SK-N-SH (cell line): Measurements from ENCODE around the gene BCAR3. TPM values are rescaled to one million over a fixed set of nuclear protein-coding genes. Genes with fewer than 3 reads are reported as not detected.

Source experiments
- CTCF ChIA-PET: fragments of 300-600, 350-600 bp; formaldehyde crosslinking; extraction: SDS; loops from one replicate; lab custom pipeline; 2021; lab: Yijun Ruan, JAX
- POLR2A ChIA-PET: fragments of 350-600 bp; sonication (Branson Sonifier 250); formaldehyde crosslinking; extraction: SDS; loops from one replicate; lab custom pipeline; 2020; ENCODE audit warnings: antibody characterized with exemption, inconsistent platforms; lab: Yijun Ruan, JAX
- DNase-seq: peaks from one replicate; pipeline ENCODE4 v3.0.0; 2012
- H2AFZ ChIP-seq: fragments of 200-600 bp; sonication (generic); 2 replicates; pipeline ENCODE4 v1.8.1; 2016; ENCODE audit warnings: antibody characterized with exemption, mild to moderate bottlenecking, low read depth
- H3F3A ChIP-seq: fragments of 200-600 bp; sonication (generic); replicated peaks from 2 replicates; pipeline ENCODE3; 2016; ENCODE audit warnings: antibody characterized with exemption, mild to moderate bottlenecking; ENCODE audit not compliant: insufficient read depth
- H3K27ac ChIP-seq, 2 experiments: fragments of 200-500 bp in 1 of 2; fragments of 200-600 bp in 1 of 2; sonication (Bioruptor generic) in 1 of 2; sonication (generic), shearing (Covaris generic) in 1 of 2; 2 replicates each; pipeline versions ENCODE4 v1.5.1 to v1.6.1; 2014 to 2016; ENCODE audit warnings: low read depth in 2 of 2, inconsistent platforms in 1 of 2, low read length in 1 of 2, mild to moderate bottlenecking in 1 of 2, mixed read lengths in 1 of 2
- H3K27me3 ChIP-seq: fragments of 200-600 bp; sonication (generic), shearing (Covaris generic); 2 replicates; pipeline ENCODE4 v1.6.1; 2016; ENCODE audit warnings: mixed run types; ENCODE audit not compliant: insufficient read depth
- H3K36me3 ChIP-seq, 2 experiments: fragments of 200-500 bp in 1 of 2; fragments of 200-600 bp in 1 of 2; sonication (Bioruptor generic) in 1 of 2; sonication (generic) in 1 of 2; replicated peaks in 1 of 2; 2 replicates each; pipeline versions ENCODE3 to v1.5.1; 2014 to 2016; ENCODE audit warnings: low read length in 1 of 2, mild to moderate bottlenecking in 1 of 2; ENCODE audit not compliant: insufficient read depth in 2 of 2, control insufficient read depth in 1 of 2
- H3K4me1 ChIP-seq, 2 experiments: fragments of 200-500 bp in 1 of 2; fragments of 200-600 bp in 1 of 2; sonication (Bioruptor generic) in 1 of 2; sonication (generic), shearing (Covaris generic) in 1 of 2; 2 replicates each; pipeline versions ENCODE4 v1.5.1 to v1.6.1; 2014 to 2016; ENCODE audit warnings: low read depth in 1 of 2, low read length in 1 of 2, mixed run types in 1 of 2; ENCODE audit not compliant: insufficient read depth in 2 of 2, control insufficient read depth in 1 of 2
- H3K4me2 ChIP-seq: fragments of 200-600 bp; sonication (generic), shearing (Covaris generic); 2 replicates; pipeline ENCODE4 v1.6.1; 2017; ENCODE audit warnings: mixed run types
- H3K4me3 ChIP-seq, 2 experiments: fragments of 200-500 bp in 1 of 2; fragments of 200-600 bp in 1 of 2; sonication (Bioruptor generic) in 1 of 2; sonication (generic), shearing (Covaris generic) in 1 of 2; 2 replicates each; pipeline versions ENCODE4 v1.5.1 to v1.8.1; 2014 to 2016; ENCODE audit warnings: low read depth in 2 of 2, inconsistent platforms in 1 of 2, low read length in 1 of 2, mild to moderate bottlenecking in 1 of 2, mixed read lengths in 1 of 2, moderate library complexity in 1 of 2
- H3K79me2 ChIP-seq: fragments of 200-600 bp; sonication (generic); 2 replicates; pipeline ENCODE4 v1.8.1; 2017; ENCODE audit warnings: mild to moderate bottlenecking; ENCODE audit not compliant: insufficient read depth
- H3K9ac ChIP-seq: fragments of 200-600 bp; sonication (generic); 2 replicates; pipeline ENCODE4 v1.6.1; 2017; ENCODE audit warnings: mixed run types
- H3K9me2 ChIP-seq: fragments of 200-600 bp; sonication (generic); 2 replicates; pipeline ENCODE4 v1.6.1; 2017; ENCODE audit warnings: mixed run types
- H3K9me3 ChIP-seq: fragments of 200-600 bp; sonication (generic); 2 replicates; pipeline ENCODE4 v1.6.1; 2017; ENCODE audit warnings: mixed run types, mild to moderate bottlenecking, moderate library complexity
- H4K20me1 ChIP-seq: fragments of 200-600 bp; sonication (generic); 2 replicates; pipeline ENCODE4 v1.6.1; 2017; ENCODE audit warnings: mild to moderate bottlenecking, mixed run types; ENCODE audit not compliant: insufficient read depth
- CHD2 ChIP-seq: fragments of 150-350 bp; IDR thresholded peaks from 2 replicates; pipeline ENCODE4 v1.6.1; 2018; ENCODE audit warnings: low read length; ENCODE audit not compliant: partially characterized antibody
- EP300 ChIP-seq, 2 experiments: IDR thresholded peaks; 2 replicates each; pipeline versions ENCODE4 v1.4.0 to v1.6.1; 2012; ENCODE audit warnings: borderline replicate concordance in 1 of 2, low read depth in 1 of 2, low read length in 1 of 2
- GABPA ChIP-seq: IDR thresholded peaks from 2 replicates; pipeline ENCODE4 v1.4.0; 2012; ENCODE audit warnings: low read depth, mild to moderate bottlenecking
- GATA2 ChIP-seq: sonication (generic); formaldehyde crosslinking; IDR thresholded peaks from 2 replicates; pipeline ENCODE4 v1.5.0; 2020; ENCODE audit warnings: mild to moderate bottlenecking, missing genetic modification reagents
- MAX ChIP-seq: IDR thresholded peaks from 2 replicates; pipeline ENCODE4 v1.4.0; 2012; ENCODE audit warnings: low read depth
- MEF2A ChIP-seq: IDR thresholded peaks from 2 replicates; pipeline ENCODE4 v1.4.0; 2012; ENCODE audit warnings: low read depth, borderline replicate concordance
- MXI1 ChIP-seq: IDR thresholded peaks from 2 replicates; pipeline ENCODE4 v1.6.1; 2012; ENCODE audit warnings: mild to moderate bottlenecking, low read depth, low read length, improper control_type of control experiment
- NFIC ChIP-seq: IDR thresholded peaks from 2 replicates; pipeline ENCODE4 v1.4.0; 2012; ENCODE audit warnings: borderline replicate concordance
- PBX3 ChIP-seq: IDR thresholded peaks from 2 replicates; pipeline ENCODE4; 2012
- RCOR1 ChIP-seq: fragments of 150-350 bp; IDR thresholded peaks from 2 replicates; pipeline ENCODE4 v1.6.1; 2017; ENCODE audit warnings: antibody characterized with exemption, low read length
- RXRA ChIP-seq: IDR thresholded peaks from 2 replicates; pipeline ENCODE4 v1.4.0; 2012; ENCODE audit warnings: low read depth, mild to moderate bottlenecking, borderline replicate concordance
- SIN3A ChIP-seq: IDR thresholded peaks from 2 replicates; pipeline ENCODE4 v1.6.1; 2012; ENCODE audit warnings: low read depth, mild to moderate bottlenecking, low read length, moderate library complexity, borderline replicate concordance
- TAF1 ChIP-seq: IDR thresholded peaks from 2 replicates; pipeline ENCODE4 v1.6.1; 2012; ENCODE audit warnings: low read depth, mild to moderate bottlenecking, low read length, moderate library complexity, borderline replicate concordance
- TEAD4 ChIP-seq: IDR thresholded peaks from 2 replicates; pipeline ENCODE4 v1.4.0; 2012; ENCODE audit warnings: mild to moderate bottlenecking, borderline replicate concordance; ENCODE audit not compliant: insufficient read depth
- USF1 ChIP-seq: IDR thresholded peaks from 2 replicates; pipeline ENCODE4 v1.4.0; 2012; ENCODE audit warnings: low read depth, borderline replicate concordance
- YY1 ChIP-seq: IDR thresholded peaks from 2 replicates; pipeline ENCODE4 v1.4.0; 2012; ENCODE audit warnings: low read depth, mild to moderate bottlenecking
- WGBS: methylation state at CpG from one replicate; pipeline ENCODE4 v1.1.6; 2017; ENCODE audit warnings: low lambda C conversion rate; 5-methylcytosine and 5-hydroxymethylcytosine counted together
- polyA plus RNA-seq, 3 experiments: library from polyadenylated mRNA; depleted of rRNA; stranded (reverse); fragments of >200 nt; gene quantifications; 2 replicates each; pipeline ENCODE4 v1.2.3, GENCODE V29; 2012
- TF ChIP-seq, protein P1 (sequence below): fragments of 200-600 bp; sonication (generic); IDR thresholded peaks from 2 replicates; pipeline ENCODE4 v1.6.1; 2017; ENCODE audit warnings: antibody characterized with exemption, mild to moderate bottlenecking, moderate library complexity

Gene BCAR3
- polyA plus RNA-seq, 1 of the 3 experiments (the other 2 are of a cell fraction): 58.4 TPM

GRCh38 chr1:93633313-93633712, 48.3 kb downstream of the BCAR3 start:
- CTCF ChIA-PET: interaction anchor here (1.5 to 28.6 kb wide), 6 partner anchors 37 to 210 kb away, joined by 3 to 591 read pairs (median 58); partner anchors contain the start of gene BCAR3
- Histone ChIP-seq H3K27me3 (no peaks in the 10 kb centered on the region), H3K9ac (no peak overlapping the region), H3K9me3 (no peaks in the 10 kb centered on the region), H4K20me1 (peaks cover 4% of the 10 kb centered on the region; the same call in 1 of the 2 replicates), H3K4me2 (no peak overlapping the region), H3K4me3 (no peak overlapping the region)
- no peak for DNase-seq
- no peak for TF ChIP-seq GATA2 (CRISPR knock-in tag)
- TF ChIP-seq CHD2: no peak
- TF ChIP-seq PBX3: no peak
- TF ChIP-seq EP300 (IDR thresholded peaks at IDR 0.05; ENCODE audit: borderline replicate concordance in 1 of 2, low read depth in 1 of 2, low read length in 1 of 2): no peak
- TF ChIP-seq RXRA: no peak
- TF ChIP-seq, protein P1, sequence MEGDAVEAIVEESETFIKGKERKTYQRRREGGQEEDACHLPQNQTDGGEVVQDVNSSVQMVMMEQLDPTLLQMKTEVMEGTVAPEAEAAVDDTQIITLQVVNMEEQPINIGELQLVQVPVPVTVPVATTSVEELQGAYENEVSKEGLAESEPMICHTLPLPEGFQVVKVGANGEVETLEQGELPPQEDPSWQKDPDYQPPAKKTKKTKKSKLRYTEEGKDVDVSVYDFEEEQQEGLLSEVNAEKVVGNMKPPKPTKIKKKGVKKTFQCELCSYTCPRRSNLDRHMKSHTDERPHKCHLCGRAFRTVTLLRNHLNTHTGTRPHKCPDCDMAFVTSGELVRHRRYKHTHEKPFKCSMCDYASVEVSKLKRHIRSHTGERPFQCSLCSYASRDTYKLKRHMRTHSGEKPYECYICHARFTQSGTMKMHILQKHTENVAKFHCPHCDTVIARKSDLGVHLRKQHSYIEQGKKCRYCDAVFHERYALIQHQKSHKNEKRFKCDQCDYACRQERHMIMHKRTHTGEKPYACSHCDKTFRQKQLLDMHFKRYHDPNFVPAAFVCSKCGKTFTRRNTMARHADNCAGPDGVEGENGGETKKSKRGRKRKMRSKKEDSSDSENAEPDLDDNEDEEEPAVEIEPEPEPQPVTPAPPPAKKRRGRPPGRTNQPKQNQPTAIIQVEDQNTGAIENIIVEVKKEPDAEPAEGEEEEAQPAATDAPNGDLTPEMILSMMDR: no peak
- TF ChIP-seq NFIC: no peak
- no peak for TF ChIP-seq TEAD4
- TF ChIP-seq GABPA: no peak
- TF ChIP-seq MEF2A: no peak
- TF ChIP-seq MXI1: no peak
- no peak for TF ChIP-seq TAF1
- TF ChIP-seq YY1: no peak
- TF ChIP-seq MAX: no peak
- no peak for TF ChIP-seq RCOR1
- no peak for TF ChIP-seq USF1
- TF ChIP-seq SIN3A: no peak
- TF ChIP-seq, all 33 proteins: peak for 0
- peaks cover 9 to 11% of the 10 kb centered on the region in 2 experiments for H3K4me1 ChIP-seq
- H2AFZ ChIP-seq: no peak overlapping the region
- H3K9me2 ChIP-seq: no peaks in the 10 kb centered on the region
- H3K27ac ChIP-seq: no peak overlapping the region
- peaks cover 100% of the 10 kb centered on the region for H3K79me2 ChIP-seq
- peaks cover 53% of the 10 kb centered on the region for H3F3A ChIP-seq
- 99% methylated on average over 4 of the region's 4 CpGs for WGBS
- H3K36me3 ChIP-seq: peaks cover 4 to 73% of the 10 kb centered on the region in 2 experiments
- POLR2A ChIA-PET: no interaction called here
